Measurements from ENCODE around the gene TRIP4.

DNA sequence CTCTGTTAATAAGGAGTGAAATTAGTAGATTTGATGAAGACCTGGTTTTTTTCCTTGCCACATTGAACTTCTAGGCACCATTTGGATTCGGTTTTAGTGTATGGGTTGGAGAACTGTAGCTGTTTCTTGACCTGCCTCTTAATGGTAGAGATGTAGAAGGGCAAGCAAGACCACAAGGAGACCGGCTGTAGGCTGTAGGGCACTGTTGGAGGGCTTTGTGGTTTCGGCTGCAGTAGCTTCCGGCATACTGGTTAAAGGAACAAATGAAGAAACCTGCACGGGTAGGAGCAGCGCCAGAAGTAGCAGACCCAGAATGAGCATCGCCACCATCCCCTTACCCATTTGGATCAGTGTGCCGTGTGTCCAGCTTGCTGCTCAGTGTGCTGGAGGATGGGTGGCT, 14.3 kb upstream of the TRIP4 start:
- TF ChIP-seq EZH2 (IDR thresholded peaks at IDR 0.05; ENCODE audit: borderline replicate concordance, low read length) (no peak), CTCF (IDR thresholded peaks at IDR 0.05; ENCODE audit: low read length) (no peak)
